Suprapubic skin (tissue), 4 donors: ENCODE results near the gene ABCC8.

Experiments
- CTCF ChIP-seq, 2 donors: fragments of 200-600 bp in 1 of 2; fragments of 450-650 bp in 1 of 2; sonication (generic) in 1 of 2; IDR thresholded peaks; one replicate each; pipeline ENCODE4 v1.5.1; 2016 to 2019; ENCODE audit warnings: antibody characterized with exemption in 2 of 2, mild to moderate bottlenecking in 1 of 2, moderate library complexity in 1 of 2
- POLR2A ChIP-seq, 2 donors: fragments of 450-650 bp; IDR thresholded peaks; one replicate each; pipeline ENCODE4 v1.6.1; 2017; ENCODE audit warnings: antibody characterized with exemption in 2 of 2, mild to moderate bottlenecking in 2 of 2, moderate library complexity in 2 of 2
- POLR2AphosphoS5 ChIP-seq, 3 donors: sonication (generic); formaldehyde crosslinking; IDR thresholded peaks; one replicate each; pipeline ENCODE4 v1.6.1; 2017; ENCODE audit warnings: antibody characterized with exemption in 3 of 3

DNA sequence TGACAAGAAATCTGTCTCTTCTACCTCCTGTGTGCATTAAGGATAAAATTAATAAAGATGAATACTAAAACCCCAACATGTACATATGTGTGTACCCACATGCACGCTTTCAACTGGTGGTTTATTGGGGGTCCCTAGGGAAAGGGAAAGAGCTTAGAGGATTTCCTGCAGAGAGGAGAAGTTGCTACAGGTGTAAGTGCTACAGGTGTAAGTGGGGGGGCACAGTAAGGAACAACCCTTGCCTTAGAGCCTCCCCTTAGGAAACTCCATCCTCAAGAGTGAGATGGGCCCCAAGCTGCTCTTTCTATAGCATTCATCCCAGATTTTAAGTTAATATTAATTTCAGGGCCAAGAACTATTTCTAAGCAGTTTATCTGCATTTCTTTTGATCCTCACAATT, 11.9 kb upstream of the ABCC8 start:
- no peak for TF ChIP-seq CTCF (IDR thresholded peaks at IDR 0.05)
- no peak for TF ChIP-seq POLR2A (IDR thresholded peaks at IDR 0.05)
- no peak for TF ChIP-seq POLR2AphosphoS5 (IDR thresholded peaks at IDR 0.05)
